ENCODE measurements around the gene ADCY5.
A peak's percentile ranks its signal among the peaks of the same experiment; 100 is the strongest.

ADCY5 gene

DNA sequence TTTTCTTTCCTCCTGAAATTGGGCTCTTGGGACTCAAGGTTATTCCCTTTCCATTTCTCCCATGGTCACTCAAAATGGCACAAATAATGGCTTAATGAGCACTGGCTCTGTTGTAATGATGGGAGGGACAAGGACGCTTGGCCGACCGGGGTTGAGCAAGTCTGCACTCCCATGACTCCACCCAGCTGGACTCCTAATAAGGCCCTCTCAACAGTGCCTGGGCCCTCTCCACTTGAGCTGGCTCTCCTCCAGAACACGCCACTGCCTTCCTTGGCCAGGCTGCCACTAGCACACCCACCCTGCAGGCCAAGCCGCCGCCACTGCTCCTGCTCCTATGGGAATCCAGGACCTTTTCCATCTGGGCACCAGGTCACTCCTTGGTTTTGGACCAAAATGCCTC lies 42.3 kb downstream of the ADCY5 start:
- DNase-seq (ENCODE audit: low spot score) (no peak), FAIRE-seq (no peak)

DNA sequence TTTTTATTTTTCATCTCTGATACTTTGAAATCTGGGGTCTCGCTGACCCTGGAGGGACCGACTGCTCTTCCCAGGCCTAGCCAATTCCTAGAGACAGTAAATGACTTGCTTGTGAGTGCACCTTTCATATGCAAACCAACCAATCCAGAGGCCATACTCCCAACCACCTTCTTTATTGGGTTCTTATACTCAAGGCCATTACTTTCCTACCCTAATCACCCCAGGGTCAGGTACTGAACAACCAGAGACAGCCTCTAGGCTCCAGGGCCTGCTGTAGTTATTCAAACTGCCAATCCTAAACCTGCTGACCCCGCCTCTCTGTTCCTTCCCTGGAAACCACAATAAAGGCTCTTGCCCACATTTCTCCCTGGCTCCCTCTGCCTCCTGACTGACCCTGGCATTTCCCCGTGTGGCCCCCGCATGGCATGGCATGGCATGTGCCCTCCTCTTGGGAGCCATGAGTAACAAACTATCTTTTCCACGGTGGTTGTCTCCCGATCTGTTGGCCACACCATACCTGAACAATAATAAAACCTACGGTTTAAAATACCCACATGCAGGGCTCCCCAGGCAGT lies 42.9 kb downstream of the ADCY5 start:
- FAIRE-seq (no peak), DNase-seq (ENCODE audit: low spot score) (no peak)

DNA sequence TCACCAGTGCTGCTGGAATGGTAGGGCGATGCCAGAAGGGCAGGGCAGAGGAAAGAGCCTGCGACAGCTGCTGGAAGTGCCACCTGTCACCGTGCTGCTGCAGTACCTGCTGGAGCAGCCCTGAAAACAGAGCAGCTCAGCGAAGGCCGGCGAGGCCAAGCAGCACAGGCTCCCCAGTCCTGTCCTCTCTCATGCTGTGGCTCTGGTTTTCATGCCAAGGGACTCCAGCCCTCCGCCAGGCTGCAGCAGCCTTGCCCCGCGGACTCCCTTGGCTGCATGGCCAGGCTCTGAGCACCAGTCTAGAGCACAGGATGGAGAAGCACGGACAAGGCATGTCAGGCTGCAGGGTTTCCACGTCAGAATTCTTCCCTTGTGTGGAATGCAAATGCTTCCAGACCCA lies 43.9 kb downstream of the ADCY5 start:
- DNase-seq (ENCODE audit: low spot score) (no peak), FAIRE-seq (no peak)

DNA sequence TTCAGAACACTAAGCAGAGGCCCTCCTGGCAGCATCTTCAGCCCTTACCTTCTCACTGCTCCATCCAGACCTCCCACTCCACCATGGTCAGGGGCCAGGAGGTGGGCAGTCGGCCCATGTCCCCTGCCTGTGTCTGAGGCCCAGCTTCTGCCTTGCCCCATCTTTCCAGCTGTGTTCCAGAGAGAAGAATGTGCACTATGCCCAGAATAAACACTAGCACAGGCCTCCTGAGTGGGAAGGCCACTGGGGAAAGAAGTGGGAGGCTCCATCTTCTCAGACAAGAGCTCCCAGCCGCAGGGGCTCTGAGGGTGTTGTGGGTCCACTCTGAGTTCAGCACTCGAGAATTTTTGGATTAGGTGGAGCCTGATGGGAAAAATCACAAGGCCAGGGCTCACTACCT lies 44.5 kb downstream of the ADCY5 start:
- FAIRE-seq: no peak
- DNase-seq (ENCODE audit: low spot score): no peak

DNA sequence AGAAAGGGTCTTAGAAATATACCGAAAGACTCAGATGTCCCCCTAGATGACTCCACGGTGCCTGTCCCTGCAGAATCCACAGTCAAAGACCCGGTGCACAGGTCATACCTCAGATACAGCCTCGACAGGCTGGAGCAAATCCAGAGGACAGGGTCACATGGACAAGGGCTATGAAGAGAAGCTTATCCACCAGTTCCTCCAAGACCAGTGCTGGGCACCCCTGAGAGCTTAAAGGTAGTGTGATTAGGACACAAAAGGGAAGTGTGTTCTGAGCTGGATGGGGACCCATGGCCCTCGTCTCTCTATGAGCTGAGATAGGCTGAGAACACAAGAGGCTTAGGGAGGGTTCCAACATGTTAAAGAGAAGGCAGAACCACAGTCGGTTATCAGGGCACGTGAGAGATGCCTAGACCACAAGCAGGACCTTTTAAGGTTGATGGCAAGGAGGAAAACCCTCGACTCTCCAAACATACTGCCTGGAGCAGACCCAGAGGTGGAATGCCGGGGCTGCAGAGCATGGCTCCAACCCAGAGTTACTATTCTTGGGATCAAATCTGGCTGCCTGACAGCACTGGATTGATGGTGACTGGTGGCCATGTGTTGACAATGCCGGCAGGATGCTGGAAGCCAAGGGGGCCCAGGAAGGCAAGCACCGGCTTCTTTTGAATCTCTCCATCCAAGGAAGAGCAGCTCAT lies 46.9 kb downstream of the ADCY5 start:
- no peak for FAIRE-seq

DNA sequence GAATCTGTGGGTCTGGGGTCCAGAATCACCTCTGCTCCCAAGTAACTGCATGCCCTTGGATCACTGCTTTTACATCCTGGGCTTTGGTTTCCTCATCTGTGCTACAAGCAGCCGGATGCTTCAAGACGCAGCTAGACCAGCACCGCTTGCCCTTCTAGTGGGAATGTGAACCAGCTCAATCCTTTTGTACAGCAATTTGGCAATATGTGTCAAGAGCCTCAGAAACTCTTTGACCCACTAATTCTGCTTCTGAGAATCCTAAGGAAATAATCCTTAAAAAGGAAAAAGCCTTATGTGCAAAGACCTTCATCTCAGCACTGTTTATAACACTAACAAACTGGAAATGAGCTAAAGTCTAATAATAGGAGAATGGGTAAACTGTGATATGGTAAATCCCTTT lies 48.7 kb downstream of the ADCY5 start:
- FAIRE-seq (no peak), DNase-seq (ENCODE audit: low spot score) (no peak)

More for the DNA sequence above, 46.9 kb downstream of the ADCY5 start:
- DNase-seq (ENCODE audit: low spot score): no peak

DNA sequence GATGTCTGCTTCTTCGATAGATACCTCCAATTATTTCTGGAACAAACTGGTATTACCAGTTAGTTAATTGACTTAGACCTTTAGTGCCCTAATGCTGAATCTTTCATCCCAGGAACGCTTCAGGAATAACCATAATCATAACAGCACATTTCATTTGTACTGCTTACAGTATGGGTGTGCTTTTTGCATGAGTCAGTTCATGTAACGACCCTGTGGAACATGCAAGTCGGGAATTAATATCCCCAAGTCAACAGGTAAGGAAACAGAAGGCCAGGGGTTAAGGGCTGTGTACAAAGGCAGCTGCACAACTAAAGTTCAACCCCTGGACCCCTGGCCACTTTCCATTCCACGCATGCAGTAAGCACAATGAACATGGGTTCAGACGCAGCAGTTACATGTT lies 49.2 kb downstream of the ADCY5 start:
- FAIRE-seq (no peak), DNase-seq (ENCODE audit: low spot score) (no peak)

DNA sequence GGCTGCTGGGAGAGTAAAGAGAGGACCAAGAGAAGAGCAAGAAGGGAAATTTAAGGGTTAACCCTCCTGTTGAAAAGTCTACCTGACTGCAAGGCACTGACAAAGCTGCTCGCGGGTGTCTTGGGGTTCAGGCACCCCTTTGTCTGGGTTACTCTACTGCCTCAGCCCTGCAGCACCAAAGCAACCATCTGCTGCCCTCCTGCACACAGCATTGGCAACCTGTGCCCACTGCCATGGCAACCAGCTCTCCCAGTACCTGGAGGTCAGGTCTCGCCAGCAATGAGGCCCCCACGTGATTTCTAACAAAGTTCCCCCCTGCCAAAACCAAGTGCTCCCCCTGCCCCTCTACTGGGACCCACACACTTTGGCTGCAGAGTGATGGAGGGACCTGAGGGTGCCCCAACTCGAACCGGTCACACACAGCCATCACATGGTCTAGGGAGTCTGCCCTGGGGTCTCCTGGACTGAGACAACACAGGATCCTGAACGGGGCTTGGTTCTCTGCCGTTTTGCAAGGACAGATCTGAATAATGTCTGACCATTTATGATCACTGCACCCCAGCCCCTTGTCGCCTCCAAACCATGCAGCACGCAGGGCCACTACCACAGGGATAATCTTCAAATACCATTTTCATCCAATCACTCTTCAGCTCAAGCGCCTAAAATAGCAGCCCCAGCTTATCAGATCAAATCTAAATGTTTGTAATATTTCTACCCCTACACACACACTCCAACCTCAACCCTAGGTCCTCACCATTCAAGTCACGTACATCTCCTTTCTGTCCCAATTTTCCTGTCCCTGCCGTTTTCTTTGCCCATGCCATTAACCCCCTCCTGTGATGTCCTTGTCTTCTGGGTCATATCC lies 50.7 kb downstream of the ADCY5 start:
- FAIRE-seq (no peak), DNase-seq (ENCODE audit: low spot score) (no peak)

DNA sequence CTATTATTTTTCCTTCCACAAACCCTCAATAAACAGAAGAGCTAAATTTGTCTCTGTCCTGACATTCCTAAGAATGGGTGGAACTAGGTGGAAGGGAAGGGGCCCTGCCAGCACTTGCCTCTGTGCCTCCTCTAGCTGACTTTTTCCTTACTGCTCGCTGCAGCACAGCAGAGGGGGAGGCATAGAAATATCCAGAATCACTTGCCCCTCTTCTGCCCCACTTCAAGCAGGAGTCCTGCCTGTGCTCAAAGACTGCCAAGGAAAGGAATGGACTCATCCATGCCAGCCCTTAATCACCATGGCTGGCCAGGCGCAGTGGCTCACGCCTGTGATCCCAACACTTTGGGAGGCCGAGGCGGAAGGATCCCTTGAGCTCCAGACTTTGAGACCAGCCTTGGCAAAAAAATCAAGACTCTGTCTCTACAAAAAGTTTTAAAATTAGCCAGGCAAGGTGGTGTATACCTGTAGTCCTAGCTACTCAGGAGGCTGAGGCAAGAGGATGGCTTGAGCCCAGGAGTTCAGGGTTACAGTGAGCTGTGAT lies 51.8 kb downstream of the ADCY5 start:
- FAIRE-seq (no peak), DNase-seq (ENCODE audit: low spot score) (no peak)

DNA sequence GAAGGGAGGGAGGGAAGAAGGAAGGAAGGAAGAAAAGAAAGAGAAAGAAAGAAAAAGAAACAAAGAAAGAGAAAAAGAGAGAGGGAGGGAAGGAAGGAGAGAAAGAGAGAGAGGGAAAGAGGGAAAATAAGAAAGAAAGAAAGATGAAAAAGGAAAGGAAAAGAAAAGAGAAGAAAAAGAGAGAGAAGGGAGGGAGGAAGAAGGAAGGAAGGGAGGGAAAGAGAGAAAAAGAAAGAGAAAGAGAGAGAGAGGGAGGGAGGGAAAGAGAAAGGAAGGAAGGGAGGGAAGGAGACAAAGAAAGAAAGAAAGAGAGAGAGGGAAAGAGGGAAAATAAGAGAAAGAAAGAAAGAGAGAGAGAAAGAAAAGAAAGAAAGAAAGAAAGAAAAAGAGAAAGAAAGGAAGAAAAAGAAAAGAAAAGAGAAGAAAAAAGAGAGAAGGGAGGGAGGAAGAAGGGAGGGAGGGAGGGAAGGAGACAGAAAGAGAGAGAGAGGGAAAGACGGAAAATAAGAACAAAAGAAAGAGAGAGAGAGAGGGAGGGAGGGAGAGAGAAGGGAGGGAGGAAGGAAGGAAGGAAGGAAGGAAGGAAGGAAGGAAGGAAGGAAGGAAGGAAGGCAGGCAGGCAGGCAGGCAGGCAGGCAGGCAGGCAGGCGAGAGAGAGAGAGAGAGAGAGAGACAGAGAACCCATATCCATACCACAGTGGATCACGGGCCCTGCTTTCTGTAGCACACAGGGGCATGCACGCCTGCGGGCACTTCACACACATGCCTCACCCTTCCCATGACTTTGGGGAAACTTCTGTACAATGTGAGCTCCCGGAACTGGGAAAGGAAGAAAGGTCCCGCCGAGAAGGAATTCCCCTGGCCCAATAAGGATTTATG lies 52.5 kb downstream of the ADCY5 start:
- FAIRE-seq (no peak), DNase-seq (ENCODE audit: low spot score) (no peak)

DNA sequence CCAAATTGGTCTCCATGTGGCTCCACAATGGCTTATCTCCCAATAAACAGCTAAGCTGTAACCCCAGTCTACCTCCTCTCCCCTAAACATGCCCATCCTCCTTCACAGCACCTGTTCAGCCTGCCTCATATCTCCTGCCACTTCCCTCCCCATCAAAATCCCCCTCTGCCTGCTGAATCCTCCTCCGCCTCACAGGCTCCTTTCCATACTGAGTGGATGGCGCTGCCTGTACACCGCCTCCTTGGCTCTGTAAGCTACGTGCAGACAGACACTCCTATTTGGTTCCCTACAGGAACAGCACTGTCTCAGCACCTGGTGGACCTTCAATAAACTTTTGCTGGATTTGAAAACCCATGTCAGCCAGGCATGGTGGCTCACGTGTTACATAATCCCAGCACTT lies 53.7 kb downstream of the ADCY5 start:
- DNase-seq (ENCODE audit: low spot score) (no peak), FAIRE-seq (no peak)

DNA sequence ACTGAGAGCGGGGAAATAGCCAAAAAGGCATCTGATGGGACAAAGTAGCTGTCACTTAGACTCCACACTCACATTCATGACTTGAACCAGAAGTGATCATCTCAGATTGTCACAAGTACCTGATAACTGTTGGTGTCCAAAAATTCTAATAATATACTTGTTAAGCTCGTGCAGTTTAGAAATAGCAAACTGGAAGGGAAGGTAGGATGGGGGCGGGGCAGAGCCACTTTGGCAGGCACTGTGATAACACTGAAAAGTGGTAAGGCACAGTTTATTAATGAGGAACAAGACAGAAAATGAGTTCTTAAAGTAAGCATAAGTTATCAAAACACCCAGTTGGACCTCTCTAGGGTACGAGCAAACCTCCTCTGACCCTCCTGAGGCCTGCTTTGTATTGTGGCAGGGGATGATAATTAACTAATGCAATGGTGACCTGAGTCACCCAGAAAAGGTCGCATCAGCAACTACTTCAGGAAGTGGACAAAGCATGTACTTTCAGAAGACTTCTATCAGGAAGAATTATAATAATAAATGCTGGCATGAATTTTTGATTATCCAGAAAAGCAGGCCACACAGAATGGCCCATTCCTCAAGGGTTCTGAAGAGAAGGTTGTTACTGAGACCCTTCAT lies 54.4 kb downstream of the ADCY5 start:
- no peak for DNase-seq (ENCODE audit: low spot score)
- peak; percentile 64 for FAIRE-seq

DNA sequence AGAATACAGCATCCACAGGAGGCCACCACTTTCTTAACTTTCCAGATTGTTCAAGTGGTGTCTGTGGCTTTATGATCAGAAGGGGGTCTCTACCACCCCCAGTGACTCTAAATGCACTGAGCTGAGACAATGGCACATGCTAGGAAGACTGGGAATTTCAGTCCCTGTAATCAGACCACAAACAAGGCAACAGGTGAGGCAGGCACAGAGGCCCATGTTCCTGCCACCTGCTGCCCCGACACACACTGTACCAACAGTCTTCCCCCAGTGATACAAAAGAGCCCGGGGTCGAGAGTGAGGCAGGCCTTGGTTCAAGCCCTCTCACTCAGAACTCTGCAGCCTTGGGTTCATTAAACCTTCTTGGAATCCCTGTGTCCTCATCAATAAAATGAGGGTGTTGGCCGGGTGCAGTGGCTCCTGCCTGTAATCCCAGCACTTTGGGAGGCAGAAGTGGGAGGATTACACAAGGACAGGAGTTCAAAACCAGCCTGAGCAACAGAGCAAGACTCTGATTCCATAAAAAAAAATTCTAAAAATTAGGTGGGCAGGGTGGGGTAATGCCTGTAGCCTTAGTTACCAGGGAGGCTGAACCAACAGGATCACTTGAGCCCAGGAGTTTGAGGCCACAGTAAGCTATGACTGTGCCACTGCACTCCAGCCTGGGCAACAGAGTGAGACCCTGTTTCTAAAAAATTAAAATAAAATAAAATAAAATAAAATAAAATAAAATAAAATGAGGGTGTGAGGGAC lies 55.8 kb downstream of the ADCY5 start:
- FAIRE-seq (no peak), DNase-seq (ENCODE audit: low spot score) (no peak)

DNA sequence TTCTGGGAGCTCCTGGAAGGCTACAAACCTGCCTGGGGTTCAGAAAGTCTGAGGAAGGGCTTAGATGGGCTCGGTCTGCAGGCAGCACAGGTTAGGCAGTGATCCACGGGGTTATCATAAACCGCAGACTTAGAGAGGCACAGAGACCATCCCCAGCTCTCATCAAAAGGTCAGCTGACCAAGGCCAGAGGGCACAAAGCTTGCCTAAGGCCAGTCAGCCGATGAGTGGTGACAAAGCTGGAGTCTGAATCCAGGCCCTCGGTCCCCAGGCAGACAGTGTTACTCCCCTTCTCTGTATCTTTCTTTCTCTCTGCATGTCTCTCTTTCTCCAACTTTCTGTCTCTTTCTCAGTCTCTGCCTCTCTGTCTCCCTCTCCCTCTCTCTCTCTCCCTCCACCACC lies 56.5 kb downstream of the ADCY5 start:
- no peak for DNase-seq (ENCODE audit: low spot score)
- FAIRE-seq: no peak

DNA sequence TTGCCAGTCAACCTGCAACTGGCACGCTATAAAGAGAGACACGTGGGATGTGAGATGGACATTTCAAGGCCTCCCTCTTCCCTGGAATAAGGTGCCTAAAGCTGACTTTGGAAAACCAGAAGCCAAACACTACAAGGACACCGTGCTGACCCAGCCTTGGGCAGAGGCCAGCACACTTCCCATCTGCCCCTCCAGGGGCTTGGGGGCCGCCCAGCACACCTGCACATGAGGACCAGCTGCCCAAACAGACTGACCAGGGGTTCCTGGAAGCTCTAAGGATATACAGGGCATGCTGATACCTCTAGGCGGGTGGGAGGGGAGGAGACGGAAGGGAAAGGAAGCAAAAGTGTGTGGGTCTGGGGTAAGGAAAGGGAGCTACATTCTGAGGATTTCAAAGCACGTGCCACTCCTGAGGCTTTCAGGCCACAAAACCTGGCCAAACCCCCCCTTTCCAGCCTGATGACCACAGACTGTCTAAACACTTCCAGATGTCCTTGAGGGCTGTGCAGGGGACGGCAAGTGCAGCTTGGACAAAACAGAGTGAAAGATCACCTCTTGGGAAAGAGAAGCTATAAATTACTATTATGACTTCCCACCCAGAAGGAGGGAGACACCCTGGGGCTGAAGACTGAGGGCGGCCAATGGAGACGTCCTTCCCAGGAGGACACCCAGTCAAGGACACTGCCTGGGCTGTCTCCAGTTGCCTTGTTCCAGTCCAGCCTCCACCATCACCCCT lies 57.9 kb downstream of the ADCY5 start:
- no peak for FAIRE-seq
- no peak for DNase-seq (ENCODE audit: low spot score)

DNA sequence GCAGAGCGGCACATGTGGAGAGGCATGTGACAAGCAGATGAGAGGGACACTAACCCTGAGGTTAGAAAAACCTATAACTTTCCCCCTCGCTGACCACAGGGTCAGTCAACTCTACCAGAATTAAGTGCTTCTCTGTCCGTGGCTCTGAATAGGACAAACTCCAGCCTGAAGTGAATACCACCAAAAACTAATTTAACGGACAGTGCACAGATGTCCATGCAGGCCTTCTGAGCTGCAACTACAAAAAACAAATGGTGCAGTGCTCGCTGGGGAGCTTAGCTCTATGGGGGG lies 59.3 kb downstream of the ADCY5 start:
- no peak for DNase-seq (ENCODE audit: low spot score)

DNA sequence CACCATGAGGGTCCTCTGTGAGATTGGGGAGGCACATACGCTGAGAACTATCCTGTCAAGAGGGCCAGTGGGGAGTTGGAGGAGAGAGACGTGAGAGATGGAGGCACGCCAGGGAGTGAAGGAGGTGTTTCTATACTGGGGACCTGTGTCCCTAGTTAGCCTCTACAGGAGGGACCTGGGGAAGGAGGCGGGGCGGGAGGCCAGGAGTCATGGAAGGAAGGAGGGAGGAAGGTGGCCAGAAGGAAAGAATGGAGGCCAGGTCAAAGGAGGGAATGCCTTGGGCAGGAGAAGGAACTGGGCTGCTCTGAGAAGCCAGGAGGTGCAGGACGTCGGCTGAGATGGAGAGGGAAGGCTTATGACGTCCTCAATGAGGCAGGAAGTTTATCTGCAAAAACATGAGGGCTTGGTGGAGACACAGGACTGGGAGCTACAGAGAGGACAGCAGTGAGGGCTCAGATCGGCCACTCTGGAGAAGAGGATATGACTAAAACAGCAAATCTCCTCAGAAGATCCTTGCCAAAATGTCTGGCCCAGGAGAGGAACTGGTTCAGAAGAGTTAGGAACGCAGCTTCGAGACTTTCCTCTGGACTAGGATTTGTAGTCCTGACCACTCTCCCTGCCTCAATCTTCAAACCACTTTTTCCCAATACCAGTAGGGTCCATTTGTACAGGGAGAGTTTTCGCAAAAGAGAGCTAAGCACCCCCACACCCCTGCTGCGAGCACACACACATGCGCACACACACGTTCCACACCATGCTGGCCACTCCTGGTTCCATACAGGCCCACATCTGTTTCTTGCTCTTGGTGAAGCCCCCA lies 59.9 kb downstream of the ADCY5 start:
- no peak for DNase-seq (ENCODE audit: low spot score)
- no peak for FAIRE-seq

More for the DNA sequence above, 59.3 kb downstream of the ADCY5 start:
- no peak for FAIRE-seq

DNA sequence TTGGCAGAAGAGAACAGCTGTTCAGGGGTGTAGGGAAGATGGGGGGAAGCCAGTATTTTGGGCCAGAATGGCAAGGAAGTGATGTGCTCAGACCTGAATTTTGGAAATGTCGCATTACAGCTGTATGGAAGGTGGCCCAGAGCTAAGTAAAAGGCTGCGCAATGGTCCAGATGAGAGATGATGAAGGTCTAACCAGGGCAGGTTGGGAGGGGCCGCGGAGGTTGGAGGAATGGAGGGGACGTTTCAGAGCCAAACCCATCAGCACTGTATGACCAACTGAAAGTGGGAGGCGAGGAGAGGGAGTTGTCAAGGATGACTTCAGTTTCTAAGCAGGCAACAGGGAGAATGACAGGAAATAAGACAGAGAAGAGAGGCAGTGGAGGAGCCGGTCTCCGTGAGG lies 60.8 kb downstream of the ADCY5 start:
- no peak for FAIRE-seq

DNA sequence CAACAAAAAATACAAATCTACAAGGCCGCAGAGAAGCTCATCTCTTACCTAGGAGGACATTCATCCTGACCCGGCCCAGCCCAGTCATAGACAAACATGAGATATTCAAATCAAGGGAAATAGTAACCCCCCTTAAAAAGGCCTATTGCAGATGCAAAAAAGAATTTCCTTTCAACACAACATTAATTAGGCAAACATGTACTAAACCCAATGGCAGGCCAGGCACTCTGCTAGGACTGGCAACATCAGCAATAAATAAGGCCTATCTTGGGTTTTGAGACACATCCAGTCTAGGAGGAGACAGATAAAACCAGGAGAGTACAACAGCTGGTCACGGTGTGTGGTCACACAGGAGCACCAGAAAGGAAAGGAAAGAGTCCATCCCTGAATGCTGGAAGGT lies 61.4 kb downstream of the ADCY5 start:
- DNase-seq (ENCODE audit: low spot score): no peak
- FAIRE-seq: no peak

More for the DNA sequence above, 60.8 kb downstream of the ADCY5 start:
- no peak for DNase-seq (ENCODE audit: low spot score)
